DMS 273 treated with DMSO at 0.1 percent for 48 hours (cell line): ENCODE results near the gene NFATC1.

Experiments
- DNase-seq: peaks from one replicate; lab custom pipeline; 2025; lab: John Stamatoyannopoulos, UW

Gene NFATC1

DNA sequence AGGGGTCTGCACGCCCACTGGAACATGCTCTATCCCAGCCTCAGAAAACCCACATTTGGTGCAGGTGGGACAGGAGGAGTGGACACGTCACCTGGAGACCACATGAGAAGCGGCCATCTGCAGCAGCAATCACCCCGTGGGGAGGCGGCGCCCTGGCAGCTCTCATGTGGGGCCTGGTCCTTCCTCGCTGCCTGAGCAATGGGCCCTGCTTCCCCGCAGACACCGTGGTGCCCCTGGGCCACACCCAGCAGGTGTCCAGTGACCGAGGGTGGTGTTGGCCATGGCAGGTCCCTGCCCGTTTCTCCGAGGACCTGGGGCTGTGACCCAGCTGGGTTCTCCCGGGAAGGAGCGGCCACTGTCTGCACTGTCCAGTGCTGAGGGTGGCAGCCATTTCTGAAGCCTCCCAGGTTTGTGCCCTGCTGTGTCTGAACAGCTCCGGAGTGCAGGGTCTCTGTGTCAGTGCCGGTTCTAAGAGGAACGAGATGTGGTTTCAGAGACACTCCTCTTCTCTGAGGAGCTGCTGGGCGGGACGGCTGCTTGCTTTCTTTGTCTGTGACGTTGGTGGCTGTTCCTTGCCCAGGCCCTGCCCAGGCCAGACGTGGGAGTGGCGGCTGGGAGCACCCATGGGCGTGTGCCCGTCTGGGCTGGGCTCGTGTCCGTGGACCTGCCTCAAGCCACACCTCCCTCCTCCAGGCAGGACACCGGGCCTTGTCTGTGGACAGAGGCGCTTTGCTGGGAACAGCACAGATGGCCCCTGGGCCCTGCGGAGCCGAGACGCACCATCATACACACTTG lies 44.8 kb downstream of the NFATC1 start:
- no peak for DNase-seq

DNA sequence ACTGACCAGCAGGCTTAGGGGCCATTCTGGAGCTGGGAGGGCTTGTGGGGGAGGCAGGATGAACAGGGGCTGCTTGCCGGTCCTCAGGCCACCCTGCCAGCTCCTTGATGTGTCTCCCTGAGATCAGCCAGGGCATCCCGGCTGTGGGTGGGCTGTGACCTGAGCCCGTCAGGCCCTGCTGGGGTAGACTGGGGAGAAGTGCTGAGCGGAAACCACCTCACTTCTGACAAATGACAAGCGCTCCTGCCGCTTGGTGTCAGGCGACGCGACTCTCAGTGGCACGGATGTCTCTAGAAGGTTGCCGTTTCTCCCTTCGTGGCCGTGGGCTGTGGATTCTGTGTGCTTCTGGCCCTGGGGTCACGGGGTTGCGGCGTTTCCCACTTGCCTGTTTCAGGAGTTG lies 45.7 kb downstream of the NFATC1 start:
- DNase-seq = no peak

DNA sequence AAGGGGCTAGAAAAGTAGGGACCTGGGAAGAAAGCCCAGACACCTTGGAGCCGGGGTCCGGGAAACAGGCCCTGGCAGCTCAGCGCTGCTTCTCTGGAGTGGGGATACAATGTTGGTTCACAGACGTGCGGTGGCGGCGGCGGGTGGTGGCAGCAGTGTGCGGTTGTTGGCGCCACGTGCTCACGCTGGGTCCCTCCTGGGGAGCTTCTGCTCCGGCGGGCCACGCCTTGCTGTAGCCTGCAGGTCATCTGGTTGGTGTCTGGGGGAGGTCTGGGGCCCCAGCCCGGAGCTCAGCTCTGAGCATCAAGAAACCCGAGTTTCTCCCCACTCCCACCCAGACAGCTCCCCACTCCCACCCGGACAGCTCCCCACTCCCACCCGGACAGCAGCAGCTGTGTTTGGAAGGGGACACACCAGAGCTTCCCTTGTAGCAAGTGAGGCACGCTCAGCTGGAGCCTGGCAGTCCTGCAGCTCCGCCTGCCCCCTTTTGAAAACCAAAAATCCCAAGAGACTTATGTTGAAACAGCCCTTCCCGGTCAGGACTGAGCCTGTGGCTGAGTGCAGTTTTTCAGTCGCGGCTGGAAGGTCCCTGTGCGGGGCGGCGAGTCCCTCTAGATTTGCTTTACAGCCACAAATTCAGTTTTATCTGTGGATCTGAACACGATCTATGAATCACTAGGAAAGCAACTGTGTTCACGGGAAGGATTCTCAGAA lies 46.9 kb downstream of the NFATC1 start:
- no peak for DNase-seq

- no peak for DNase-seq
Measured at GRCh38 chr18:79445221-79445620, 49.5 kb downstream of the NFATC1 start.

DNA sequence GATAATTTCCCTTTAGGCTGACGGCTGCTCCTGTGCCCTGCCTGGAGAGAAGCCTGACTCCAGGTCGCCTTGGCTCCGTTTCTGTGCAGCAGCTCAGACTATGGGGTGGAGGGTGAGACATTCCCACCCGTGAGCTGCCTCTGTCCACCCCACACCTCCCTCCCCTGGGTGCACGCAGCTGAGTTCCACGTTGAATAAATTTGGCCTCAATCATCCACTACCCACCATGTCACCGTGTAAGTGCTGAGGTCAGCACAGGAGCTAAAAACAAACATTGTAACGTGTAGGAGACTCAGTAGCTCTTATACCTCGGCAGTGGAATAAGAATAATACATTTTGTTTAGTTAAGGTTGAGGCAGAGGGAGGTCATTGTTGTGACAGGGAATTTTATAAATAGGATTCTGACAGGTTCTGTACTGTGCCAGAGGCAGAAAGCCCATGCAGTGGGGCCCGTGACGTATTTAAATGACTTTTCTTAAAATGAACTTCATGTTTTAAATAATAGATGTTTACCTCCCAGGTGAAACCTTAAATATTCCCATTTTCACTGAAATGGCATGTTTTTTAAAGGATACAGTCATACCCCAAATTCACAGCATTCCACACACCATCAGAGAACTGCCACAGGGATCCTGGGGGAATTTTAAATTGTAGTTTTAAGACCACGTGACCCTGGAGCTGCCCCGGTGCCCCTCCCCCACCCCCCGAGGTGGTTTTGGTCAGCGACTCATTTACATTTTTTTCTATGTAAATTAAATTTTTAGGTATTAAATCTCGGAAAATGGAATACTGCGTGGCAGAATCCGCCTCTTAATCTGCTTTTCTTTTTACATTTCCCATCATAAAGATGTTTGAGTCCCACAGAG lies 50.2 kb downstream of the NFATC1 start:
- no peak for DNase-seq

DNA sequence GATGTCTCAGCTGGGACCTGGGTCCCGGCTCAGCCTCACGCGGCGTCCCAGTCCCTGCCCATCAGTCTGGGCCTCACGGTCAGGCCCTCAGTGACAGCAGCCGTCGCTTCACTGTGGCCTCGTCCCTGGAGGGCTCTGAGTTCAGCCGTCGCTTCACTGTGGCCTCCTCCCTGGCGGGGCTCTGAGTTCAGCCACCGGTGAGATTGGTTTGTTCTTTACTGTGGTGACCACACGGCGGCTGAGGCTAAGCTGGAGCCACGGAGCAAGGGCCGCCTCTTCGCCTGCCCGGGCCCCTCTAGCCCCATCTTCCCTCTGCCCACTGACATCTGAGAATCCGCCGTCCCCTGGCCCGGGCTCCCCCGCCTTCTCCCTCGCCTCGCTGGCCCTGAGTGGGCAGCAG lies 51.2 kb downstream of the NFATC1 start:
- no peak for DNase-seq

GRCh38 chr18:79447703-79448367 lies 52.1 kb downstream of the NFATC1 start:
- DNase-seq = no peak

GRCh38 chr18:79448621-79449020 lies 52.9 kb downstream of the NFATC1 start:
- DNase-seq = no peak

DNA sequence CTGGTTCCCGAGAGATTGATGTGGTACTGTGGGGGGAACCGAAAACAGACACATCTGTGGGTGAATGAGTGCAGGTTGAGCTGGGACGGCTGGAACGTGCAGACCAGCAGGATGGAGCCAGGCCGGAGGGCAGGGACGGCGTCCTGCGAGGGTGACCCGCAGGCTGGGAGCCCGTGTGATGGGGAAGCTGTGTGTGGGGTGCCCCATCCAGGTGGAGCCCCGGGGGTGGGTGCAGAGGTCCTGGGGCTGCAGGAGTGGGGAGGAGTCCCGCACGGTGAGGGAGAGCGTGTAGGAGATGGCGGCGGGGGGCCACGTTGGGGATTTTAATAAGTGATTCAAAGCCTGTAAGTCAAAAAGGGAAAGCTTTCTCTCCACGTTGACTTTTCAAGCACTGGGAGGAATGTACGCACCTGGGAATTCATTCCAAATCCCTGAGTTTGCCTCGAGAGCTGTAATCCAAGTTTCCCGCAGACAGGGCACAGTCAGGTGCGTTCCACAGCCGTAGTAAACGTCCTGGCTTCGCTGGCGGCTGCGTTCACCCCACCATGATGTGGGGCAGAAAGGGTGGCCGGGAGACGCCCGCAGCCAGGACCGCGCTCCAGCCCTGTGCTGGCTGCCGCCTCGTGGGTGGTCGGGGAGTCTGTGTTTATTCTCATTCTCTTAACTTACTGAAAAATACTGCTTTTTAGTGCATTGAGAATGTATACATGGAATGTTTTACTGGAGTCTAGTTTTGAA lies 54.0 kb downstream of the NFATC1 start:
- DNase-seq = no peak

GRCh38 chr18:79450289-79451080 lies 54.8 kb downstream of the NFATC1 start:
- DNase-seq = no peak

- no peak for DNase-seq
Measured at GRCh38 chr18:79451237-79452125, 55.8 kb downstream of the NFATC1 start.

GRCh38 chr18:79452190-79452990 lies 56.7 kb downstream of the NFATC1 start:
- no peak for DNase-seq

DNA sequence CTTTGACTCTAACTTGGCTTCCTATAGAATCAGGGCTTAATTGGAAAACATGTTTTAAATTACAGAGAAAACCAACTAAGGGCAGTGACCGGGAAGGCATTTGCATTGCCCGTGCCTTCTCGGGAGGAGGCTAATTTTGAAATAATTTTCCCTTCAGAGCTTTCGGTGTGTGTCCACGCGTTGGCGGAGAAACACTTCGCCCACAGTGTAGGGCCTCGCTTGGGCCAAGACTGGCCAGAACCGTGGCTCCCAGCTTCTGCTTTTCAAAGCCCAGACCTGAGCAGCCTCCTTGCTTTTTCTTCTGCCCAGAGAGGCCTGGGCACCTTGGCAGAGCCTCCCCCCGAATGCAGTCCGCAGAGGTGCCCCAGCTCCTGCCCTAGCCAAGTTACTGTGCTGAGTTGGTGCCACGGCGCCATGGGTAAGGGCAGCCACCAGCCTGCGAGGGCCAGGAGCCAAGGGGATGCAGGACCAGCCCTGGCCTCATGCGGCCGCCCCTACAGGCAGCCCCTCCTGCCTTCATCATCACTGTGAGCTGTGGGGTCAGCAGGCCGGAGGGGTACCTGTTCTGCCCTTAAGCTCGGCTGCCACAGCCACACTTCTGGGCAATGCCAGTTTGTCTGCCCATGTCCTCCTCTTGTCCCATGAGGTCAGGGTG lies 57.4 kb downstream of the NFATC1 start:
- DNase-seq = no peak

DNA sequence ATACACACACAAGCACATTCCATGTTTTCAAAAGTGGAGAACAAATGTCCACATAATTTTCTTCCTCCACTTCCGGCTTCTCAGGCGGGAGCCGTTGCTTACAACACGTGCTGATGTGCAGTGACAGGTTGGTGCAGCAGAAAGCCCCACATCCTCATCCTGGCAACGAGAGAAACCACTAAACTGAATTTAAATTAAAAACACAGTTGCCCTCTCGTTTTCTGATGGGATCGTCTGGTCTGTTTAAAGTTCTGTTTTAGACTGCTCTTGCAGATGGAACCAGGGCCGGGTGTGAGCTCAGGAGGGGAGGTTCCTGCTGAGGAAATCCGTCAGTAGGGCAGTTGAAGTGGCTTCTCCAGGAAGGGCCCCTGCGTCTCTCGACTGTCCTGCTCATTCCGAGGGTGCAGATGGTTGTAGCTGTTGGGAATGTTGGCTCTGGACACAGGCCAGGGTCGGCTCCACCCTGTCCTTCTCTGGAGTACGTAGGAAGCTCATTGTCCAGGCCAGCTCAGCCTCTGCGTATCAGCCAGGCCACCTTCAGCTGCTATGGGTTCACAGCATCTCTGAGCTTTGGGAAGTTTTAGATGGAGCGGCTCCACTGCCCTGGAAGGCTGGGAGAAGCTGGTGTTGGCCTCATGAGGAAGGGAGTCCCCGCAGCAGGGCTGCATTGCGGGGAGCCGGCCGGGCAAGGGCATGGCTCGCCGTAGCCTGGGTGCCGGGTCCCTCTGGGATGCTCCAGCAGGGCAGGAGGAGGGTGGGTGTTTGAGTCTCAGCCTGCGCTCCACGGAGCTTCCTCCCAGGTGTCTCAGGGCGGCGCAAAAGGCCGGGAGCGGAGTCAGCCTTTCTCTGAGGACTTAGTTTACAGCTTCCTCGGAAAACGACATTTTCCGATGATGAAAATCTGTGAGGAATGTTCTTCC lies 58.3 kb downstream of the NFATC1 start:
- DNase-seq = no peak

DNA sequence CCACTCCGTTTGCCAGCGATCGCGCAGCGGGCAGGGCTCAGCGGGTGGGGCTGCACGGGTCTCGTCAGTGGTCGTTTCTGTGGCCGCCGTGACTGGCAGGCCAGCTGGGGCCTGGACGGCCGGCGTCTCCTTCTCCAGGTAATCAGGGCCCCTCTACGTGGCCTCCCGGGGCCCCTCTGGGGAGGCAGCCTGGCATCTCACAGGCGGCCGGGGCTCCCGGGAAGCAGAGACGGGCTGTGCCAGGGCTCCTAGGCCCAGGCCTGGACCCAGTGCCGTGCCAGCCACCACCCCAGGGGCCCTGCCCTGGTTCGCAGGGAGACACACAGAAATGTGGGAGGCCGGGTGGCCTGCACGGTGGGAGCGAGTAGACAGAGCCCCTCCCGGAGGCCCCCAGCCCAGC lies 59.5 kb downstream of the NFATC1 start:
- no peak for DNase-seq

DNA sequence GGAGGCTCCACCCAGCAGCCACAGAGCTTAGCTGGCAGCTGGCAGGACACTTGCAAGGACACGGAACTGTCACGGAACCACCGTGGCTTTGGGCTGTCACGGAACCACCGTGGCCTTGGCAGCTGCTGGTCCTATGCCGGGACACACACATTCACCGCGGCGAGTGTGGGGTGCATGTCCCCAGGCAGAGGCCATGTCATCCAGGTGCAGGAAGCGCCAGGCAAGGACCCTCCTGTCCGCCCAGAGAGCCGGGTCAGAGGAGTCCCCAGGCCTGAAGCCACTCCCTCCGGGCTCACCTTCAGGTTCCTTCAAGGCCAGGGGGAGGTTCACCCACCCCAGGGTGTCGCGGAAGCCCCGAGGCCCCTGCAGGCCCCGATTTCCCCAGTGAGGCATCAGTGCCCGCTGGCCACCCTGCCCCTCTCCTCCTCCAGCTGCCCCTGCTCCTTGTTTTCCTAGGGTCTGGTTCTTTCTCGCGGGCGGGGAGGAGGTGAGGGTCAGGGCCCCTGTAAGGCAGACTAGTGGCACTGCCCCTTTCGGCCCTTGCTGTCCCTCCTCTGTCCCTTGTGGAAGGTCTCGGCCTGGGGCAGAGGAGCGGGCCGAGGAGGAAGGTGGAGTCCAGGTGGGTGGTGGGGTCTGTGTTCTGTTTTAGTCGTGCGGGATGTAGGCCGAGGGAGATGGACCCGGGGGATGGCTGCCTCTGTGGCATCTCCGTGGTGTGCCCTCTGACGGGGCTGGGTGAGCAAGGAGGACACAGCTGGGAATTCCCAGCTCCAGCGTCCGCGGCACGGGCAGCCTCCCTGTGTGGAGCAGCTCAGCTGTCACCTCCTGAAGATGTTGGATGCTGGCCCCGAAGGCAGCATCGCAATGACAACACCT lies 60.6 kb downstream of the NFATC1 start:
- DNase-seq = no peak
